ENCODE data around the gene CD151. TPM values are rescaled to one million over a fixed set of nuclear protein-coding genes. Genes with fewer than 3 reads are reported as not detected.

Gene CD151
- 111 TPM for polyA plus RNA-seq (2013, experiment 1 of 4)
- polyA plus RNA-seq (2013, experiment 2 of 4) = 107 TPM
- 94.8 TPM for polyA plus RNA-seq (2013, experiment 3 of 4)
- polyA plus RNA-seq (2013, experiment 4 of 4) = 112 TPM

- no peak within 1 kb of the TSS for H3K27ac ChIP-seq (ENCODE audit: insufficient read depth, low read depth, low read length, poor library complexity, severe bottlenecking)
- WGBS, 2 experiments = 0 to 1% methylated on average over 66 to 67 of the region's 67 CpGs
- no peaks in the 10 kb centered on the region for H3K9me3 ChIP-seq (ENCODE audit: control insufficient read depth, low read length)
- H3K4me3 ChIP-seq (ENCODE audit: insufficient read depth, low read depth, low read length) = peak within 1 kb of the TSS; percentile 61
- H3K27me3 ChIP-seq (ENCODE audit: control insufficient read depth, insufficient read depth, low read length, poor library complexity, severe bottlenecking) = peaks cover 50% of the 10 kb centered on the region
- H3K4me1 ChIP-seq (ENCODE audit: control insufficient read depth, insufficient read depth, low read length) = peaks cover 57% of the 10 kb centered on the region
- H3K36me3 ChIP-seq (ENCODE audit: control insufficient read depth, insufficient read depth, low read length) = peaks cover 8% of the 10 kb centered on the region
These were observed at the start of gene CD151 for GRCh38 chr11:832529-833113. TSS of gene CD151 (plus strand) at chr11:832952. CDS start at chr11:836070, 3,118 bp downstream.

GRCh38 chr11:783581-784015 lies 49.2 kb upstream of the CD151 start:
- Histone ChIP-seq H3K4me3 (ENCODE audit: insufficient read depth, low read depth, low read length) (no peak overlapping the region), H3K27ac (ENCODE audit: insufficient read depth, low read depth, low read length, poor library complexity, severe bottlenecking) (peak overlapping the region; percentile 75), H3K27me3 (ENCODE audit: control insufficient read depth, insufficient read depth, low read length, poor library complexity, severe bottlenecking) (no peaks in the 10 kb centered on the region), H3K4me1 (ENCODE audit: control insufficient read depth, insufficient read depth, low read length) (peaks cover 10% of the 10 kb centered on the region), H3K36me3 (ENCODE audit: control insufficient read depth, insufficient read depth, low read length) (no peaks in the 10 kb centered on the region), H3K9me3 (ENCODE audit: control insufficient read depth, low read length) (no peaks in the 10 kb centered on the region)
- 9 to 11% methylated on average over 24 of the region's 24 CpGs for WGBS, 2 experiments

GRCh38 chr11:786235-787083 lies 46.3 kb upstream of the CD151 start:
- Histone ChIP-seq H3K27ac (ENCODE audit: insufficient read depth, low read depth, low read length, poor library complexity, severe bottlenecking) (no peak overlapping the region), H3K36me3 (ENCODE audit: control insufficient read depth, insufficient read depth, low read length) (no peaks in the 10 kb centered on the region), H3K9me3 (ENCODE audit: control insufficient read depth, low read length) (no peaks in the 10 kb centered on the region), H3K27me3 (ENCODE audit: control insufficient read depth, insufficient read depth, low read length, poor library complexity, severe bottlenecking) (no peaks in the 10 kb centered on the region), H3K4me1 (ENCODE audit: control insufficient read depth, insufficient read depth, low read length) (peaks cover 27% of the 10 kb centered on the region), H3K4me3 (ENCODE audit: insufficient read depth, low read depth, low read length) (no peak overlapping the region)
- WGBS, 2 experiments = 84 to 85% methylated on average over 24 of the region's 24 CpGs

- Histone ChIP-seq H3K27me3 (ENCODE audit: control insufficient read depth, insufficient read depth, low read length, poor library complexity, severe bottlenecking) (no peaks in the 10 kb centered on the region), H3K9me3 (ENCODE audit: control insufficient read depth, low read length) (no peaks in the 10 kb centered on the region), H3K27ac (ENCODE audit: insufficient read depth, low read depth, low read length, poor library complexity, severe bottlenecking) (no peak overlapping the region), H3K4me1 (ENCODE audit: control insufficient read depth, insufficient read depth, low read length) (peaks cover 27% of the 10 kb centered on the region), H3K4me3 (ENCODE audit: insufficient read depth, low read depth, low read length) (no peak overlapping the region), H3K36me3 (ENCODE audit: control insufficient read depth, insufficient read depth, low read length) (peaks cover 5% of the 10 kb centered on the region)
- WGBS, 2 experiments = 94% methylated on average over 24 of the region's 24 CpGs
These were observed 45.6 kb upstream of the CD151 start for GRCh38 chr11:787084-787675.

- Histone ChIP-seq H3K36me3 (ENCODE audit: control insufficient read depth, insufficient read depth, low read length) (peaks cover 14% of the 10 kb centered on the region), H3K4me1 (ENCODE audit: control insufficient read depth, insufficient read depth, low read length) (peaks cover 25% of the 10 kb centered on the region), H3K4me3 (ENCODE audit: insufficient read depth, low read depth, low read length) (no peak overlapping the region), H3K27me3 (ENCODE audit: control insufficient read depth, insufficient read depth, low read length, poor library complexity, severe bottlenecking) (no peaks in the 10 kb centered on the region), H3K9me3 (ENCODE audit: control insufficient read depth, low read length) (no peaks in the 10 kb centered on the region), H3K27ac (ENCODE audit: insufficient read depth, low read depth, low read length, poor library complexity, severe bottlenecking) (no peak overlapping the region)
- 89% methylated on average over 28 of the region's 28 CpGs for WGBS, 2 experiments
These were observed 44.6 kb upstream of the CD151 start for GRCh38 chr11:788009-788640.

GRCh38 chr11:788953-789940 lies 43.5 kb upstream of the CD151 start:
- Histone ChIP-seq H3K9me3 (ENCODE audit: control insufficient read depth, low read length) (no peaks in the 10 kb centered on the region), H3K27ac (ENCODE audit: insufficient read depth, low read depth, low read length, poor library complexity, severe bottlenecking) (no peak overlapping the region), H3K4me1 (ENCODE audit: control insufficient read depth, insufficient read depth, low read length) (peaks cover 21% of the 10 kb centered on the region), H3K4me3 (ENCODE audit: insufficient read depth, low read depth, low read length) (no peak overlapping the region), H3K27me3 (ENCODE audit: control insufficient read depth, insufficient read depth, low read length, poor library complexity, severe bottlenecking) (no peaks in the 10 kb centered on the region), H3K36me3 (ENCODE audit: control insufficient read depth, insufficient read depth, low read length) (peaks cover 15% of the 10 kb centered on the region)
- whole genome bisulfite sequencing, 2 experiments = 71 to 74% methylated on average over 31 of the region's 31 CpGs

GRCh38 chr11:789943-790342 lies 42.8 kb upstream of the CD151 start, which contains the start of gene CEND1:
TSS of gene CEND1 (minus strand) at chr11:790090. CDS start at chr11:788576, 1,514 bp downstream.
- Histone ChIP-seq H3K4me3 (ENCODE audit: insufficient read depth, low read depth, low read length) (no peak within 1 kb of the TSS), H3K27ac (ENCODE audit: insufficient read depth, low read depth, low read length, poor library complexity, severe bottlenecking) (no peak within 1 kb of the TSS)

GRCh38 chr11:790721-791564 lies 41.8 kb upstream of the CD151 start:
- Histone ChIP-seq H3K4me3 (ENCODE audit: insufficient read depth, low read depth, low read length) (no peak overlapping the region), H3K27ac (ENCODE audit: insufficient read depth, low read depth, low read length, poor library complexity, severe bottlenecking) (no peak overlapping the region), H3K4me1 (ENCODE audit: control insufficient read depth, insufficient read depth, low read length) (peaks cover 27% of the 10 kb centered on the region), H3K36me3 (ENCODE audit: control insufficient read depth, insufficient read depth, low read length) (peaks cover 15% of the 10 kb centered on the region), H3K27me3 (ENCODE audit: control insufficient read depth, insufficient read depth, low read length, poor library complexity, severe bottlenecking) (no peaks in the 10 kb centered on the region), H3K9me3 (ENCODE audit: control insufficient read depth, low read length) (no peaks in the 10 kb centered on the region)
- WGBS, 2 experiments = 60 to 61% methylated on average over 18 of the region's 18 CpGs

More at GRCh38 chr11:789943-790342, 42.8 kb upstream of the CD151 start, which contains the start of gene CEND1:
- WGBS, 2 experiments = 34 to 42% methylated on average over 44 of the region's 44 CpGs
- H3K27me3 ChIP-seq (ENCODE audit: control insufficient read depth, insufficient read depth, low read length, poor library complexity, severe bottlenecking) = no peaks in the 10 kb centered on the region
- no peaks in the 10 kb centered on the region for H3K9me3 ChIP-seq (ENCODE audit: control insufficient read depth, low read length)
- peaks cover 15% of the 10 kb centered on the region for H3K36me3 ChIP-seq (ENCODE audit: control insufficient read depth, insufficient read depth, low read length)
- H3K4me1 ChIP-seq (ENCODE audit: control insufficient read depth, insufficient read depth, low read length) = peaks cover 21% of the 10 kb centered on the region
